DOHH2 (cell line): Measurements from ENCODE around the gene RAD9A.

Experiments
- EZH2phosphoT487 ChIP-seq: fragments of 200-600 bp; sonication (generic); IDR thresholded peaks from 2 replicates; pipeline ENCODE4 v1.6.1; 2017; ENCODE audit warnings: borderline replicate concordance, mild to moderate bottlenecking, antibody characterized with exemption, low read length, moderate library complexity, mixed read lengths
- TF ChIP-seq, protein P1 (sequence below): fragments of 200-600 bp; sonication (generic); IDR thresholded peaks from one replicate; pipeline ENCODE4 v1.5.1; 2014; ENCODE audit warnings: antibody characterized with exemption, mild to moderate bottlenecking, low read depth, low read length; ENCODE audit not compliant: poor library complexity, severe bottlenecking

GRCh38 chr11:67420646-67421429, 29.1 kb downstream of the RAD9A start:
- TF ChIP-seq, protein P1, sequence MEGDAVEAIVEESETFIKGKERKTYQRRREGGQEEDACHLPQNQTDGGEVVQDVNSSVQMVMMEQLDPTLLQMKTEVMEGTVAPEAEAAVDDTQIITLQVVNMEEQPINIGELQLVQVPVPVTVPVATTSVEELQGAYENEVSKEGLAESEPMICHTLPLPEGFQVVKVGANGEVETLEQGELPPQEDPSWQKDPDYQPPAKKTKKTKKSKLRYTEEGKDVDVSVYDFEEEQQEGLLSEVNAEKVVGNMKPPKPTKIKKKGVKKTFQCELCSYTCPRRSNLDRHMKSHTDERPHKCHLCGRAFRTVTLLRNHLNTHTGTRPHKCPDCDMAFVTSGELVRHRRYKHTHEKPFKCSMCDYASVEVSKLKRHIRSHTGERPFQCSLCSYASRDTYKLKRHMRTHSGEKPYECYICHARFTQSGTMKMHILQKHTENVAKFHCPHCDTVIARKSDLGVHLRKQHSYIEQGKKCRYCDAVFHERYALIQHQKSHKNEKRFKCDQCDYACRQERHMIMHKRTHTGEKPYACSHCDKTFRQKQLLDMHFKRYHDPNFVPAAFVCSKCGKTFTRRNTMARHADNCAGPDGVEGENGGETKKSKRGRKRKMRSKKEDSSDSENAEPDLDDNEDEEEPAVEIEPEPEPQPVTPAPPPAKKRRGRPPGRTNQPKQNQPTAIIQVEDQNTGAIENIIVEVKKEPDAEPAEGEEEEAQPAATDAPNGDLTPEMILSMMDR, result no peak
- no peak for TF ChIP-seq EZH2phosphoT487
